Trophoblast cell (in vitro differentiated cells and primary cell): ENCODE data around the gene SLCO2B1.

Experiments used
- DNase-seq, 2 donors: peaks; one replicate each; pipeline ENCODE4 v3.0.0-alpha.2; 2016
- H2AFZ ChIP-seq: 2 replicates; pipeline ENCODE4 v1.6.1; 2013; ENCODE audit warnings: low read length, moderate library complexity, mild to moderate bottlenecking; ENCODE audit not compliant: insufficient read depth, poor library complexity
- H2AK5ac ChIP-seq: 2 replicates; pipeline ENCODE4 v1.6.1; 2013; ENCODE audit warnings: mild to moderate bottlenecking, low read length
- H2BK120ac ChIP-seq: 2 replicates; pipeline ENCODE4 v1.6.1; 2013; ENCODE audit warnings: low read length, mild to moderate bottlenecking, moderate library complexity; ENCODE audit not compliant: insufficient read depth, poor library complexity
- H2BK12ac ChIP-seq: 2 replicates; pipeline ENCODE4 v1.6.1; 2013; ENCODE audit warnings: mild to moderate bottlenecking, low read length, moderate library complexity
- H2BK5ac ChIP-seq: 2 replicates; pipeline ENCODE4 v1.6.1; 2013; ENCODE audit warnings: low read length, low read depth, moderate library complexity, mild to moderate bottlenecking; ENCODE audit not compliant: poor library complexity
- H3K14ac ChIP-seq: 2 replicates; pipeline ENCODE4 v1.6.1; 2013; ENCODE audit warnings: mild to moderate bottlenecking, low read length
- H3K18ac ChIP-seq: 2 replicates; pipeline ENCODE4 v1.6.1; 2013; ENCODE audit warnings: mild to moderate bottlenecking, low read length
- H3K23ac ChIP-seq: 2 replicates; pipeline ENCODE4 v1.6.1; 2013; ENCODE audit warnings: low read length
- H3K27ac ChIP-seq: 2 replicates; pipeline ENCODE4 v1.5.1; 2013; ENCODE audit warnings: low read depth, mild to moderate bottlenecking, inconsistent platforms, low read length, moderate library complexity
- H3K27me3 ChIP-seq: 2 replicates; pipeline ENCODE4 v1.6.1; 2013; ENCODE audit warnings: inconsistent platforms, mild to moderate bottlenecking, low read length, moderate library complexity; ENCODE audit not compliant: insufficient read depth
- H3K36me3 ChIP-seq, 2 experiments: 1 replicate in 1 of 2; 2 replicates in 1 of 2; pipeline ENCODE4 v1.6.1; 2013; ENCODE audit warnings: low read length in 2 of 2, mild to moderate bottlenecking in 2 of 2, moderate library complexity in 1 of 2; ENCODE audit not compliant: insufficient read depth in 2 of 2, control insufficient read depth in 1 of 2
- H3K4ac ChIP-seq: 2 replicates; pipeline ENCODE4 v1.6.1; 2013; ENCODE audit warnings: low read depth, mild to moderate bottlenecking, low read length, moderate library complexity
- H3K4me1 ChIP-seq, 2 experiments: 1 replicate in 1 of 2; 2 replicates in 1 of 2; pipeline ENCODE4 v1.6.1; 2013; ENCODE audit warnings: low read length in 2 of 2, mild to moderate bottlenecking in 2 of 2, moderate library complexity in 1 of 2; ENCODE audit not compliant: insufficient read depth in 2 of 2, control insufficient read depth in 1 of 2
- H3K4me2 ChIP-seq: 2 replicates; pipeline ENCODE4 v1.6.1; 2013; ENCODE audit warnings: inconsistent platforms, mild to moderate bottlenecking, low read length, moderate library complexity
- H3K4me3 ChIP-seq: 2 replicates; pipeline ENCODE4 v1.5.1; 2013; ENCODE audit warnings: mild to moderate bottlenecking, low read depth, low read length, inconsistent platforms
- H3K79me1 ChIP-seq: one replicate; pipeline ENCODE4 v1.6.1; 2013; ENCODE audit warnings: low read length
- H3K79me2 ChIP-seq: 2 replicates; pipeline ENCODE4 v1.6.1; 2013; ENCODE audit warnings: low read length, mild to moderate bottlenecking; ENCODE audit not compliant: control insufficient read depth, insufficient read depth, poor library complexity
- H3K9ac ChIP-seq: 2 replicates; pipeline ENCODE4 v1.6.1; 2013; ENCODE audit warnings: mild to moderate bottlenecking, low read length
- H3K9me3 ChIP-seq: 2 replicates; pipeline ENCODE4 v1.6.1; 2013; ENCODE audit warnings: low read depth, mild to moderate bottlenecking, control low read depth, inconsistent platforms, low read length; ENCODE audit not compliant: insufficient read depth
- H4K12ac ChIP-seq: 2 replicates; pipeline ENCODE4 v1.6.1; 2013; ENCODE audit warnings: low read depth, mild to moderate bottlenecking, low read length, moderate library complexity
- H4K8ac ChIP-seq: 2 replicates; pipeline ENCODE4 v1.6.1; 2013; ENCODE audit warnings: low read depth, mild to moderate bottlenecking, low read length, moderate library complexity
- H4K91ac ChIP-seq: one replicate; pipeline ENCODE4 v1.6.1; 2013; ENCODE audit warnings: low read depth, mild to moderate bottlenecking, low read length, moderate library complexity
- WGBS: extraction: QIAGEN DNeasy Blood & Tissue Kit; methylation state at CpG from one replicate; pipeline ENCODE4 v1.1.7; 2013; ENCODE audit warnings: missing lambda C conversion rate; ENCODE audit not compliant: insufficient read length, insufficient coverage; ENCODE audit errors: extremely low coverage; 5-methylcytosine and 5-hydroxymethylcytosine counted together

SLCO2B1 gene

DNA sequence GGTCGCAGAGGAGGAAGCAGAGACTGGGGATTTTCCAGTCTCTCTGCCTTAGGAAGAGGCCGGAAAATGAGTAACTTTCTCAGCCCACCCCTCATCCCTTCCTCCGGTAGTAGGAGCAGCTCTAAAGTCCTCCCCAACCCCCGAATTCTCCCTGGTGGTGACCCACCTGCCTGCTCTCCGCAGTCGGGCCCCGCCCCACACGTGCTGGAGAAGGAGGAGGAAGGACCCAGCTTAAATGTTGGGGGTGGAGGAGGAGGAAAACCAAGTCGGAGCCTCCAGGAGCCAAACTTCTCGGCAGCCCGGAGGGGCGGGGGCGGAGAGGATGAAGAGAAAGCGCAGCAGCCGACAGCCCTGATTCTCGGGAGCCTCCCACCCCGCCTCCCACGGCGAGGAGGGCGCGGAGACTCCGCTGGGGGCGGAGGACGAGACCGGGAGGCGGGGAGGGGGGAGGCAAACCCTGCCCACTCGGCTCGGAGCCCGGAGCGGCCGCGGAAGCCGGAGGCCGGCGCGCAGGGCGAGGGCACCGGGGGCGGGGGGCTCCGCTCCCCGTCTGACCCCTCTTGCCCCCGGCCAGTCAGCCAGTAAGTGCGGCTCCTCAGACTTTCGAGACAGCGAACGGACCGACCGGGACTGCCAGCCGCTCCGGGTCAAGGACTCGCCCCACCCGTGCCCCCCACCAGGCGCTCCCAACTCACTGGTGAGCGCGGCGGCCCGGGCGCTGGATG, 89.6 kb downstream of the SLCO2B1 start, which contains the start of gene TPBGL:
TSS of gene TPBGL (plus strand) at position 464 of the 725 bp plus-strand sequence. CDS start 276 bp downstream, outside the sequence.
- H4K8ac ChIP-seq: no peak within 1 kb of the TSS
- no peak within 1 kb of the TSS for H3K18ac ChIP-seq
- peak within 1 kb of the TSS; percentile 28 for H2AFZ ChIP-seq
- no peak within 1 kb of the TSS for H3K14ac ChIP-seq
- peak within 1 kb of the TSS; percentile 74 for H3K4me3 ChIP-seq
- H3K4ac ChIP-seq: no peak within 1 kb of the TSS
- H2AK5ac ChIP-seq: no peak within 1 kb of the TSS
- peaks cover 11% of the 10 kb centered on the region for H3K9me3 ChIP-seq
- no peak within 1 kb of the TSS for H2BK120ac ChIP-seq
- DNase-seq: no peak
- peaks cover 37% of the 10 kb centered on the region for H3K27me3 ChIP-seq
- H3K79me2 ChIP-seq: no peaks in the 10 kb centered on the region
- no peak within 1 kb of the TSS for H3K27ac ChIP-seq
- peak within 1 kb of the TSS; percentile 97 for H3K4me2 ChIP-seq
- no peak within 1 kb of the TSS for H4K91ac ChIP-seq
- H3K36me3 ChIP-seq: no peaks in the 10 kb centered on the region
- no peak within 1 kb of the TSS for H2BK12ac ChIP-seq
- WGBS: no CpG with 5 or more reads among the region's 58 CpGs
- no peak within 1 kb of the TSS for H3K9ac ChIP-seq
- H3K79me1 ChIP-seq: no peaks in the 10 kb centered on the region
- no peak within 1 kb of the TSS for H3K23ac ChIP-seq
- peaks cover 5 to 9% of the 10 kb centered on the region in 2 experiments for H3K4me1 ChIP-seq
- H2BK5ac ChIP-seq: no peak within 1 kb of the TSS
- no peak within 1 kb of the TSS for H4K12ac ChIP-seq

DNA sequence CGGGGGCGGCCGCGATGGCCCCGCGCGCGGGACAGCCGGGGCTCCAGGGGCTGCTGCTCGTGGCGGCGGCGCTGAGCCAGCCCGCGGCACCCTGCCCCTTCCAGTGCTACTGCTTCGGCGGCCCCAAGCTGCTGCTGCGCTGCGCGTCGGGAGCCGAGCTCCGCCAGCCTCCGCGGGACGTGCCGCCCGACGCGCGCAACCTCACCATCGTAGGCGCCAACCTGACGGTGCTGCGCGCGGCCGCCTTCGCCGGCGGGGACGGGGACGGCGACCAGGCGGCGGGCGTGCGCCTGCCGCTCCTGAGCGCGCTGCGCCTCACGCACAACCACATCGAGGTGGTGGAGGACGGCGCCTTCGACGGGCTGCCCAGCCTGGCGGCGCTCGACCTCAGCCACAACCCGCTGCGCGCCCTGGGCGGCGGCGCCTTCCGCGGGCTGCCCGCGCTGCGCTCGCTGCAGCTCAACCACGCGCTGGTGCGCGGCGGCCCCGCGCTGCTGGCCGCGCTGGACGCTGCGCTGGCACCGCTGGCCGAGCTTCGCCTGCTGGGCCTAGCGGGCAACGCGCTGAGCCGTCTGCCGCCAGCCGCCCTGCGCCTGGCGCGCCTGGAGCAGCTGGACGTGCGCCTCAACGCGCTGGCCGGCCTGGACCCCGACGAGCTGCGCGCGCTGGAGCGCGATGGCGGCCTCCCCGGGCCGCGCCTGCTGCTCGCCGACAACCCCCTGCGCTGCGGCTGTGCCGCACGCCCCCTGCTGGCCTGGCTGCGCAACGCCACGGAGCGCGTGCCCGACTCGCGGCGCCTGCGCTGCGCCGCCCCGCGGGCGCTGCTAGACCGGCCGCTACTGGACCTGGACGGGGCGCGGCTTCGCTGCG, 90.4 kb downstream of the SLCO2B1 start:
- no peaks in the 10 kb centered on the region for H3K79me2 ChIP-seq
- WGBS: no CpG with 5 or more reads among the region's 140 CpGs
- H4K91ac ChIP-seq: no peak overlapping the region
- H3K23ac ChIP-seq: no peak overlapping the region
- H3K4me3 ChIP-seq: peak overlapping the region; percentile 74
- H3K14ac ChIP-seq: no peak overlapping the region
- no peak overlapping the region for H2BK120ac ChIP-seq
- H3K36me3 ChIP-seq: no peaks in the 10 kb centered on the region
- peak overlapping the region; percentile 97 for H3K4me2 ChIP-seq
- H2BK12ac ChIP-seq: no peak overlapping the region
- no peak overlapping the region for H4K12ac ChIP-seq
- H2AK5ac ChIP-seq: no peak overlapping the region
- peak; percentile 85 to 97 for DNase-seq
- H2BK5ac ChIP-seq: no peak overlapping the region
- no peak overlapping the region for H3K4ac ChIP-seq
- H3K9me3 ChIP-seq: peaks cover 11% of the 10 kb centered on the region
- no peak overlapping the region for H3K18ac ChIP-seq
- H3K4me1 ChIP-seq: peaks cover 5 to 9% of the 10 kb centered on the region in 2 experiments
- H3K27ac ChIP-seq: no peak overlapping the region
- H3K9ac ChIP-seq: no peak overlapping the region
- H4K8ac ChIP-seq: no peak overlapping the region
- H3K79me1 ChIP-seq: no peaks in the 10 kb centered on the region
- peaks cover 37% of the 10 kb centered on the region for H3K27me3 ChIP-seq
- peak overlapping the region; percentile 63 for H2AFZ ChIP-seq

DNA sequence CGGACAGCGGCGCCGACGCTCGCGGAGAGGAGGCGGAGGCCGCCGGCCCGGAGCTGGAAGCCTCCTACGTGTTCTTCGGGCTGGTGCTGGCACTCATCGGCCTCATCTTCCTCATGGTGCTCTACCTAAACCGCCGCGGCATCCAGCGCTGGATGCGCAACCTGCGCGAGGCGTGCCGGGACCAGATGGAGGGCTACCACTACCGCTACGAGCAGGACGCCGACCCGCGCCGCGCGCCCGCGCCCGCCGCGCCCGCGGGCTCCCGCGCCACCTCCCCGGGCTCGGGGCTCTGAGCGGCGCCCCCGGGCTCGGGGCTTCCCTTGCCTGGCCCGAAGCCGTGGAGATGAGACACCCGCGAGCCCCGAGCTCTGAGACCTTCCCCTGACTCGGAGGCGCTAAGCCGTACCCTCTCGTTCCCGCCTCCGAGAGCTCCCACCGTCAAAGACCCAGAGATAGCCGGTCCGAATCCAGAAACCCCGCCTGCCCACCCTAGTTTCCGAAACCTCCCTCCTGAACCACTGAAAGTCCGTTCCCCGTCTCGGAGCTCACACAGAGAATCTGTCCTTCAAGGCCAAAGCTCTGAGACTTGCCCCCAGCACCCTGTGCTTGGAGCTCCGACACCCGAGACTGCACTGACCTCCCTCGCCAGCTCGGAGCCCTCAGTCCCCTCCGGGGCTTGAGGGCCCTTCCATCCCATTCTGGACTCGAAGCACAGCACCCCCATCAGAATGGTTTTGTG, 91.2 kb downstream of the SLCO2B1 start:
- peak overlapping the region; percentile 63 for H2AFZ ChIP-seq
- no peaks in the 10 kb centered on the region for H3K79me1 ChIP-seq
- no peak overlapping the region for H4K91ac ChIP-seq
- H3K4me2 ChIP-seq: peak overlapping the region; percentile 97
- no peak overlapping the region for H3K9ac ChIP-seq
- no peak overlapping the region for H3K4ac ChIP-seq
- no peak for DNase-seq
- no peak overlapping the region for H2AK5ac ChIP-seq
- no peaks in the 10 kb centered on the region for H3K79me2 ChIP-seq
- no peak overlapping the region for H3K18ac ChIP-seq
- H4K8ac ChIP-seq: peak overlapping the region; percentile 44
- H3K27ac ChIP-seq: no peak overlapping the region
- no peaks in the 10 kb centered on the region for H3K36me3 ChIP-seq
- H3K14ac ChIP-seq: no peak overlapping the region
- H2BK120ac ChIP-seq: no peak overlapping the region
- H3K9me3 ChIP-seq: peaks cover 11% of the 10 kb centered on the region
- H3K23ac ChIP-seq: peak overlapping the region; percentile 18
- peaks cover 5 to 9% of the 10 kb centered on the region in 2 experiments for H3K4me1 ChIP-seq
- H3K27me3 ChIP-seq: peaks cover 37% of the 10 kb centered on the region
- no peak overlapping the region for H2BK5ac ChIP-seq
- no CpG with 5 or more reads among the region's 72 CpGs for WGBS
- peak overlapping the region; percentile 69 for H3K4me3 ChIP-seq
- no peak overlapping the region for H4K12ac ChIP-seq
- no peak overlapping the region for H2BK12ac ChIP-seq
